ENCODE measurements around the gene RPS19BP1.

DNA sequence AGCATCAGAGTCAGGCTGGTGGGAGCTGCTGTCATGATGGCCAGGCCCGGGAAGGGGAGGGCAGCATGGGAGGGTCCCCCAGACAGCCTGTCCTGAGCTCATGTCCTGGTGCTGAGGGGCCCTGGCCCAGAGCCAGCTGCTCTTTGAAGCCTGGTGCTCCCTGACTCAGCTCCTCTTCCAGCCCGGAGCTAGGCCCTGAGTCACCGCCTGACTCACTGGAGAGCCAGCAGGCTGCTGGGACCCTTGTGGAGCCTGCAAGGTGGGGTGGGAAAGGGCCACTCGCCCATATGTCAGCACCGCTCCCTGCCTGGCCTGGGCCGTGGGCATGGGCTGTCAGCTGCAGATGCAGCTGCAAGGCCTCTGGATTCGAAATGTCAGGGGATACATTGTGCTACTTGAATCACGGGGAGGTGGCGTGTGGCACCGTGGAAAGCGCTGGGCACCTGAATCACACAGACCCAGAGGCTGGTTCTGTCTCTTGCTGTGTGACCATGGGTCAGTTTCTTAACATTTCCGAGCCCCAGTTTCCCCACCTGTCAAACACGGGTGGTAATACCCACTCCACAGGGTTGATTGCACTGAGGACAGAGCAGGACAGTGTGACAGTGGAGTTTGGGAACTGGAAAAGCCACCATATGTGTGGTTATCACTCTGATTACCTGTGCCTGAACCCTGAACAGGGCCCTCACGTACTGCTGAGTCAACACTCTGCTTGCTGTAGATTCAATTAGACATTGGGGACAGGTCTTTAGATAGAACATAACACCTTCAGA is 42.4 kb upstream of the RPS19BP1 start:
- TF ChIP-seq, protein P1, sequence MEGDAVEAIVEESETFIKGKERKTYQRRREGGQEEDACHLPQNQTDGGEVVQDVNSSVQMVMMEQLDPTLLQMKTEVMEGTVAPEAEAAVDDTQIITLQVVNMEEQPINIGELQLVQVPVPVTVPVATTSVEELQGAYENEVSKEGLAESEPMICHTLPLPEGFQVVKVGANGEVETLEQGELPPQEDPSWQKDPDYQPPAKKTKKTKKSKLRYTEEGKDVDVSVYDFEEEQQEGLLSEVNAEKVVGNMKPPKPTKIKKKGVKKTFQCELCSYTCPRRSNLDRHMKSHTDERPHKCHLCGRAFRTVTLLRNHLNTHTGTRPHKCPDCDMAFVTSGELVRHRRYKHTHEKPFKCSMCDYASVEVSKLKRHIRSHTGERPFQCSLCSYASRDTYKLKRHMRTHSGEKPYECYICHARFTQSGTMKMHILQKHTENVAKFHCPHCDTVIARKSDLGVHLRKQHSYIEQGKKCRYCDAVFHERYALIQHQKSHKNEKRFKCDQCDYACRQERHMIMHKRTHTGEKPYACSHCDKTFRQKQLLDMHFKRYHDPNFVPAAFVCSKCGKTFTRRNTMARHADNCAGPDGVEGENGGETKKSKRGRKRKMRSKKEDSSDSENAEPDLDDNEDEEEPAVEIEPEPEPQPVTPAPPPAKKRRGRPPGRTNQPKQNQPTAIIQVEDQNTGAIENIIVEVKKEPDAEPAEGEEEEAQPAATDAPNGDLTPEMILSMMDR (IDR thresholded peaks at IDR 0.05) = no peak
- no peak for TF ChIP-seq POLR2A (IDR thresholded peaks at IDR 0.05)
